Forelimb muscle (tissue), 1 donor: Measurements from ENCODE around the gene MTFR1L. TPM values are rescaled to one million over a fixed set of nuclear protein-coding genes. Genes with fewer than 3 reads are reported as not detected.

ENCODE experiments used
- DNase-seq: peaks from one replicate; pipeline ENCODE4 v3.0.0-alpha.2; 2013; ENCODE audit warnings: low read depth
- polyA plus RNA-seq: library from polyadenylated mRNA; unstranded; fragments of 120-200 nt; gene quantifications from one replicate; pipeline ENCODE4 v1.2.1, GENCODE V29; 2013; ENCODE audit not compliant: insufficient read length

MTFR1L gene
- polyA plus RNA-seq, 1 donor, result 69.7 TPM

GRCh38 chr1:25877155-25877554 lies 57.4 kb downstream of the MTFR1L start:
- no peak for DNase-seq

DNA sequence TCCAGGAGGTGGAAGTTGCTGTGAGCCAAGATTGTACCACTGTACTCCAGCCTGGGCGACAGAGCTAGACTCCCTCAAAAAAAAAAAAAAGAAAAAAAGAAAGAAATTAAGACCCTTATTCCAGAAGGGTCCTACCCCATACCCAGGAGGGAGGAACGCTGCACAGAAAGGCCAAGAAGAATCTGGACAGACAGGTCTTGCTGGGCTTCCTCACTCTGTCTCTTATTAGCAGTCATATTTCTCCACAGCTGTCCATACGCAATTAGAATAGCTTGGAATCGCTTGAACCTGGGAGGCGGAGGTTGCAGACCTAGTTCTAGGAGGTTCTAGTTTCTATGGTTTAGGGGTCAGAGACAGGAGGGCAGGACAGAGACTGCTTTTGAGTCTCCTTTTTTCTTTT lies 58.9 kb downstream of the MTFR1L start:
- no peak for DNase-seq

- no peak for DNase-seq
These were observed 59.9 kb downstream of the MTFR1L start for GRCh38 chr1:25879675-25880074.

DNA sequence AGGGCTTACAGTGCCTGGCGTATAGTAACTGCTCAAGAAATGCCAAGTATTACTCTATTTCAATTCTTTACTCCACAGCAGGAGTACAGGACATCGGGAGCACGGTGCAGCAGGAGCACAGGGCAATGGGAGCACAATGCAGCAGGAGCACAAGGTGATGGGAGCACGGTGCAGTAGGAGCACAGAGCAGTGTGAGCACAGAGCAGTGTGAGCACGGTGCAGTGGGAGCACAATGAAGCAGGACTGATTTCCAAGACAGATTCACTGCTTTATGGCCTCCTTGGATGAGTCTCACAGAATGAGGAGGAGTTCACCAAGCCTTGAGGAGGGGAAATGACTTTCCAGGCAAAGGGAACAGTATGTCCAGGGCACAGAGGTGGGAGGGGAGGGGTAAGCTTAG lies 60.8 kb downstream of the MTFR1L start:
- DNase-seq, result no peak

DNA sequence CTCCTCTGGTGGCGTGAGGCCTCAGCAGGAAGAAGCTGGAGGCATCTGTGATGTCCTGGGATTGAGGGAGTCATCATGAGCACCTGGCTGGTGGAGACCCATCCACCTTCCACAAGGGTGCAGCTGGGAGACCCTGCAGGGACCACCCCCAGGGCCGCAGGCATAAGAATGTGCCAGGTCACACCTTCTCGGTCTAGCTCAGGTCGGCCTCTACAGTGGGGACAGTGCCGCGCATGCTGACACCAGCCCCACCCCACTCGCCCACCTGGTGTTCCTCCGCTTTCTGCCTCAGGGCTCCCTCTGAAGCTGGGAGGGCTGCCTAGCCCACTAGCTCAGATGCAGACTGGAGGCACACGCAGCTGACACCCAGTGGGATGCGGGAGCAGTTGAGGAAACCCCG lies 61.5 kb downstream of the MTFR1L start:
- no peak for DNase-seq

Other genes starting within 250 kb of the MTFR1L start
- gene MAN1C1, start 203.2 kb upstream of the MTFR1L start, polyA plus RNA-seq, result 9.6 TPM
- 51.3 TPM for gene SELENON, start 19.8 kb upstream of the MTFR1L start, polyA plus RNA-seq
- gene AUNIP, start 39.5 kb downstream of the MTFR1L start, polyA plus RNA-seq, result 0.71 TPM
- gene PAQR7, start 55.8 kb downstream of the MTFR1L start, polyA plus RNA-seq, result 7.2 TPM
- gene STMN1, start 86.5 kb downstream of the MTFR1L start, polyA plus RNA-seq, result 436 TPM
- gene PAFAH2, start 178.1 kb downstream of the MTFR1L start, polyA plus RNA-seq, result 84.2 TPM
- gene EXTL1, start 201.8 kb downstream of the MTFR1L start, polyA plus RNA-seq, result 4.8 TPM
- gene SLC30A2, start 226.2 kb downstream of the MTFR1L start, polyA plus RNA-seq, result 1.00 TPM
- gene TRIM63, start 247.7 kb downstream of the MTFR1L start, polyA plus RNA-seq, result 47.4 TPM